NCI-H2081 treated with DMSO at 0.1 percent for 48 hours (cell line): ENCODE results near the gene ERICH6B.

ENCODE experiments used
- DNase-seq: peaks from one replicate; lab custom pipeline; 2025; lab: John Stamatoyannopoulos, UW

The ERICH6B gene

GRCh38 chr13:45542391-45542790 lies 73.1 kb downstream of the ERICH6B start:
- DNase-seq: no peak

GRCh38 chr13:45541806-45542205 lies 73.7 kb downstream of the ERICH6B start:
- no peak for DNase-seq

- no peak for DNase-seq
Observed at GRCh38 chr13:45540864-45541263, 74.7 kb downstream of the ERICH6B start.

GRCh38 chr13:45540195-45540594 lies 75.3 kb downstream of the ERICH6B start:
- no peak for DNase-seq

- no peak for DNase-seq
Observed at GRCh38 chr13:45538382-45538781, 77.2 kb downstream of the ERICH6B start.

- DNase-seq: no peak
Observed at GRCh38 chr13:45537516-45537915, 78.0 kb downstream of the ERICH6B start.

- DNase-seq: no peak
Observed at GRCh38 chr13:45536224-45536623, 79.3 kb downstream of the ERICH6B start.

GRCh38 chr13:45534604-45535003 lies 80.9 kb downstream of the ERICH6B start:
- DNase-seq: no peak

GRCh38 chr13:45529758-45530157 lies 85.8 kb downstream of the ERICH6B start:
- no peak for DNase-seq

- DNase-seq: no peak
Observed at GRCh38 chr13:45527699-45528462, 87.7 kb downstream of the ERICH6B start.

- DNase-seq: no peak
Observed at GRCh38 chr13:45522571-45522970, 93.0 kb downstream of the ERICH6B start.

- DNase-seq: no peak
Observed at GRCh38 chr13:45521297-45521696, 94.2 kb downstream of the ERICH6B start.

GRCh38 chr13:45519493-45519892 lies 96.0 kb downstream of the ERICH6B start:
- DNase-seq: no peak

- no peak for DNase-seq
Observed at GRCh38 chr13:45518525-45519245, 96.9 kb downstream of the ERICH6B start.

GRCh38 chr13:45516757-45517156 lies 98.8 kb downstream of the ERICH6B start:
- no peak for DNase-seq

- DNase-seq: no peak
Observed at GRCh38 chr13:45512098-45512496, 103.4 kb downstream of the ERICH6B start.

- peak; percentile 31 for DNase-seq
Observed at GRCh38 chr13:45511310-45512097, 104.0 kb downstream of the ERICH6B start.

- no peak for DNase-seq
Observed at GRCh38 chr13:45510672-45511071, 104.9 kb downstream of the ERICH6B start.

- DNase-seq: no peak
Observed at GRCh38 chr13:45508776-45509175, 106.8 kb downstream of the ERICH6B start.

- no peak for DNase-seq
Observed at GRCh38 chr13:45506811-45507210, 108.7 kb downstream of the ERICH6B start.

GRCh38 chr13:45503658-45504057 lies 111.9 kb downstream of the ERICH6B start:
- no peak for DNase-seq

- DNase-seq: no peak
Observed at GRCh38 chr13:45501175-45501526, 114.4 kb downstream of the ERICH6B start.
